ENCODE results near the gene VWF. TPM values are rescaled to one million over a fixed set of nuclear protein-coding genes. Genes with fewer than 3 reads are reported as not detected.

VWF gene
- total and polyA plus RNA-seq, 5 donors from 2014 or later: 1.3 TPM; not detected in 4

GRCh38 chr12:6067152-6067916 lies 57.1 kb downstream of the VWF start:
- H3K4me3 Mint-ChIP-seq: no peak overlapping the region
- Histone ChIP-seq H3K4me1 (ENCODE audit: control insufficient read depth, insufficient read depth, low read length, poor library complexity, severe bottlenecking) (peaks cover 10% of the 10 kb centered on the region), H3K36me3 (ENCODE audit: control insufficient read depth, insufficient read depth, low read length) (no peaks in the 10 kb centered on the region), H3K27ac (ENCODE audit: insufficient read depth, low read length, poor library complexity, severe bottlenecking) (no peak overlapping the region), H3K4me3 (ENCODE audit: low read depth, low read length) (no peak overlapping the region), H3K27me3 (ENCODE audit: control insufficient read depth, insufficient read depth, low read length) (no peaks in the 10 kb centered on the region), H3K9me3 (ENCODE audit: control insufficient read depth in 2 of 2, low read length in 2 of 2) (no peaks in the 10 kb centered on the region)
- ATAC-seq (ENCODE audit: low read depth in 2 of 2): no peak
- no peaks in the 10 kb centered on the region for H3K36me3 Mint-ChIP-seq
- H3K9me3 Mint-ChIP-seq: no peaks in the 10 kb centered on the region
- peaks cover 4% of the 10 kb centered on the region for H3K27me3 Mint-ChIP-seq
- peak overlapping the region in 1 of 3 donors; percentile 6 for H3K27ac Mint-ChIP-seq
- DNase-seq: no peak
- peaks cover 6 to 32% (median 12%) of the 10 kb centered on the region in 4 donors for H3K4me1 Mint-ChIP-seq

DNA sequence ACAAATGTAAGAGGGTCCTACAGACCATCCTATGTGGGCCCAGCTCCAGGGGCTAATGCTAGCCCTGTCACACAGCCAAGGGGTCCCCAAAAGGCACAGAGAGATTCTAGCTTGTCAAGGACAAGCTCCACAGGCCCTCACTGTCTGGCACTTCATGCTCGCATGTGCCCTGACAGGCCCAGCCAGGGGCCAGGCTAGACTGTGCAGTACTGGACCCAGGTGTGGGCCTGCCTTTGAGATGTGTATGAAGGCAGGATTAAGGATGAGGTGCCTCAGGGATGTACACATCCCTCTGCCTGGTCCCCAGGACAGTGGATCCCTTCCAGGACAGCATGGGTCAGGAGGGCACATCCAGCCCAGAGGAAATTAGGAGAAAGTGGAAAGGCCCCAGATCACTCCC lies 57.8 kb downstream of the VWF start:
- no peaks in the 10 kb centered on the region for H3K36me3 ChIP-seq (ENCODE audit: control insufficient read depth, insufficient read depth, low read length)
- H3K27ac ChIP-seq (ENCODE audit: insufficient read depth, low read length, poor library complexity, severe bottlenecking): no peak overlapping the region
- ATAC-seq (ENCODE audit: low read depth in 2 of 2): no peak
- H3K4me1 Mint-ChIP-seq: peaks cover 6 to 32% (median 12%) of the 10 kb centered on the region in 4 donors
- H3K4me3 Mint-ChIP-seq: no peak overlapping the region
- peaks cover 10% of the 10 kb centered on the region for H3K4me1 ChIP-seq (ENCODE audit: control insufficient read depth, insufficient read depth, low read length, poor library complexity, severe bottlenecking)
- no peaks in the 10 kb centered on the region for H3K27me3 ChIP-seq (ENCODE audit: control insufficient read depth, insufficient read depth, low read length)
- H3K27me3 Mint-ChIP-seq: peaks cover 5% of the 10 kb centered on the region
- no peaks in the 10 kb centered on the region for H3K9me3 Mint-ChIP-seq
- H3K4me3 ChIP-seq (ENCODE audit: low read depth, low read length): no peak overlapping the region
- no peak overlapping the region for H3K27ac Mint-ChIP-seq
- no peak for DNase-seq
- H3K9me3 ChIP-seq (ENCODE audit: control insufficient read depth in 2 of 2, low read length in 2 of 2): no peaks in the 10 kb centered on the region
- H3K36me3 Mint-ChIP-seq: no peaks in the 10 kb centered on the region

DNA sequence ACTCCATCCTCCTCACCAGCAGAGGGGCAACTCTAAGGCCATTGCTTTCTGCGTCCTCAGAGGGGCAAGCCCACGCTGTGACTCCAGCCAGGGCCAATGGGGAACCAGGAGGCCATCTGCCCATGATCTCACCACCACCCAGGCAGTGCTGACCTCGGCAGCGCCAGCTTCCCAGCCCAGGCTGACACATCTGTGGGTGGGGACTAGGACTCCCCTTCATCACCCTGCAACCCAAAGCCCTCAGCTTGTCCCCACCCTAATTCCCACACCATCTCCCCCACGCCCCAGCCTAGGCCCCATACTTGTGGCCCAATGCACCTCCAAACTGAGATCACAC lies 58.6 kb downstream of the VWF start:
- H3K27ac Mint-ChIP-seq: no peak overlapping the region
- no peak for ATAC-seq (ENCODE audit: low read depth in 2 of 2)
- H3K4me3 ChIP-seq (ENCODE audit: low read depth, low read length): no peak overlapping the region

DNA sequence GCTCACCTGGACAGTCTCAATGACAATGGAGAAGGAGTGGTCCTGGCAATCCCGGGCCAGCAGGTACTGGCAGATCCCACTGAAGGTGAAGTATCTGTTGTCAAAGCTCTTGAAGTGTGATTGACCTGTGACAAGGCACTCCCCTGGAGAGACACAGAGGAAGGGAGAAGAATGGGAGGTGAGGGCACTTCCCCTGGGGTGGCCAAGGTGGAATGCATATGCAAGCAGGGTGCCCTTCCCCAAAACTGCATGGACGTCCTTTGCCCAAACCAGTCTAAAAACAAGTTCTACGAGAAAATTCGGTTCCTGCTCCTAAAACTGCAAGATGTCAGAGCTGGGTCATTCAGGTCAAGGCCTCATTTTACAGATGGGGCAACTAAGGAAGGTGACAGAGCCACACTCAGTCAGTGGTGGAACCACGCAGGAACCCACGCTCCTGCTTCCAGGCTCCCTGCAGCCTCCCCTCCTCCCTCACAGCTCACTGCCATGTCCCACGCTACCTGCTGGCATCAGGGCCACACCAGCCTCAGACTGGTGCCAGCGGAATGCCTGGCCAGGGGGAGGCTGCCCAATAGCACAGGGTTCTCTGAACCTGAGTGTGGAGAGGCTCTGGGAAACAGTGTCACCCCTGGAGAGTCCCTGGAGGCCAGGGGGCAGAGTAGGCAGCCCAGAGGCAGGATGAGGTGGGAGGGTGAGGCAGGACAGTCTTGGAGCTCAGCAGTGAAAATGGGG lies 59.2 kb downstream of the VWF start:
- ATAC-seq (ENCODE audit: low read depth in 2 of 2) (no peak), DNase-seq (no peak)
- H3K27ac Mint-ChIP-seq: no peak overlapping the region

More for the DNA sequence above, 58.6 kb downstream of the VWF start:
- DNase-seq: no peak
- peaks cover 6 to 26% (median 10%) of the 10 kb centered on the region in 4 donors for H3K4me1 Mint-ChIP-seq
- Histone ChIP-seq H3K27me3 (ENCODE audit: control insufficient read depth, insufficient read depth, low read length) (no peaks in the 10 kb centered on the region), H3K27ac (ENCODE audit: insufficient read depth, low read length, poor library complexity, severe bottlenecking) (no peak overlapping the region), H3K4me1 (ENCODE audit: control insufficient read depth, insufficient read depth, low read length, poor library complexity, severe bottlenecking) (peaks cover 10% of the 10 kb centered on the region), H3K36me3 (ENCODE audit: control insufficient read depth, insufficient read depth, low read length) (no peaks in the 10 kb centered on the region), H3K9me3 (ENCODE audit: control insufficient read depth in 2 of 2, low read length in 2 of 2) (no peaks in the 10 kb centered on the region)
- peaks cover 9% of the 10 kb centered on the region for H3K27me3 Mint-ChIP-seq
- no peaks in the 10 kb centered on the region for H3K9me3 Mint-ChIP-seq
- no peaks in the 10 kb centered on the region for H3K36me3 Mint-ChIP-seq
- H3K4me3 Mint-ChIP-seq: no peak overlapping the region

DNA sequence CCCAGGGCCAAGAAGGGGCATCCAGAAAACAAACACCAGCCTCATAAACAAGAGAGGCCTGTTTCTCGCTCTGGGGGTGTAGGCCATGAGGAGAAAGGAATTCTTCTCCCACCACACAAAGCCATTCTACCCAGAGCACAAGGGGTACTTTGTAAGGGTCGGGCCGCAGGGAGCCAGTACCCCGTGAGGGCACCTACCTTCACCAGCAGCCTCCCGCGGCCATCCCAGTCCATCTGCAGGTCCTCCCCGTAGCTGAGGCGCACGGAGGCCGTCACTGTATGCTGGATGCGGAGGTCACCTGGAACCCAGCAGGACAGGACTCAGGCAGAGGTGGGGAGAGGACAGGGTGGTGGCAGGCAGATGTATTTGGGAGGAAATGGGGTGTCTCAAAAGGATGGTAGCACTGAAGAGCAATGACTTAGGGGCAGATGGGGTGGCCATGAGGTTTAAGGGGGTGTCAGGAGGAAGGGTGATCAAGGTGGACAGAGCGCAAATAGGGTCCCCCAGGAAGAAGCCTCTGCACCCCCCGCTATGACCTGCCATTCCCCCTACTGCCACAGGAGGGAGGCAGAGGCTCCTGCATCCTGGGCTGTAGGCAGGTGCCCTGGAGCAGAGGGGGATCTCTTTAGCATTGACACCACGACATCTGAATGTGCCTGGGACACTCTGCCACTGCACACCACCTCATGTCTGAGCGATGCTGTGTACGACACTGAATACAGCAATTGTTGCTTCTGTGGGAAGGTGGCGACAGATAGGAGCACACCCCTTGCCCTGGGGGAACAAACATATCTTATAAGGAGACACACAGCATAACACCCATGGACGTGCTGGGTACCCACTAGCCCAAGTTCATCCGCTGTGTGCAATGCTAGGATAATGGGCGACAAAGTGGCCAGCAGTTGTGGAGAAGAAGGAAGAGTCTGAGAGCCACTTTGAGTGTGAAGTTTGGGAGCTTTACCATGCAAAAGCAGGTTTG lies 61.4 kb downstream of the VWF start:
- no peak overlapping the region for H3K4me3 Mint-ChIP-seq
- Histone ChIP-seq H3K9me3 (ENCODE audit: control insufficient read depth in 2 of 2, low read length in 2 of 2) (no peaks in the 10 kb centered on the region), H3K36me3 (ENCODE audit: control insufficient read depth, insufficient read depth, low read length) (no peaks in the 10 kb centered on the region), H3K4me3 (ENCODE audit: low read depth, low read length) (no peak overlapping the region), H3K4me1 (ENCODE audit: control insufficient read depth, insufficient read depth, low read length, poor library complexity, severe bottlenecking) (no peaks in the 10 kb centered on the region), H3K27ac (ENCODE audit: insufficient read depth, low read length, poor library complexity, severe bottlenecking) (no peak overlapping the region), H3K27me3 (ENCODE audit: control insufficient read depth, insufficient read depth, low read length) (no peaks in the 10 kb centered on the region)
- ATAC-seq (ENCODE audit: low read depth in 2 of 2) (peak; percentile 66 to 78), DNase-seq (peak; percentile 37 to 63 (median 62))
- H3K36me3 Mint-ChIP-seq: no peaks in the 10 kb centered on the region
- no peaks in the 10 kb centered on the region for H3K9me3 Mint-ChIP-seq
- H3K27ac Mint-ChIP-seq: peak overlapping the region in 1 of 3 donors; percentile 20
- H3K4me1 Mint-ChIP-seq: peaks cover 0 to 5% (median 2%) of the 10 kb centered on the region in 4 donors
- H3K27me3 Mint-ChIP-seq: peaks cover 9% of the 10 kb centered on the region

More for the DNA sequence above, 59.2 kb downstream of the VWF start:
- Mint-ChIP-seq H3K9me3 (no peaks in the 10 kb centered on the region), H3K36me3 (no peaks in the 10 kb centered on the region), H3K27me3 (peaks cover 9% of the 10 kb centered on the region), H3K4me1 (peaks cover 6 to 21% (median 10%) of the 10 kb centered on the region in 4 donors), H3K4me3 (no peak overlapping the region)
- Histone ChIP-seq H3K9me3 (ENCODE audit: control insufficient read depth in 2 of 2, low read length in 2 of 2) (no peaks in the 10 kb centered on the region), H3K4me1 (ENCODE audit: control insufficient read depth, insufficient read depth, low read length, poor library complexity, severe bottlenecking) (peaks cover 8% of the 10 kb centered on the region), H3K27ac (ENCODE audit: insufficient read depth, low read length, poor library complexity, severe bottlenecking) (no peak overlapping the region), H3K4me3 (ENCODE audit: low read depth, low read length) (no peak overlapping the region), H3K36me3 (ENCODE audit: control insufficient read depth, insufficient read depth, low read length) (no peaks in the 10 kb centered on the region), H3K27me3 (ENCODE audit: control insufficient read depth, insufficient read depth, low read length) (no peaks in the 10 kb centered on the region)

DNA sequence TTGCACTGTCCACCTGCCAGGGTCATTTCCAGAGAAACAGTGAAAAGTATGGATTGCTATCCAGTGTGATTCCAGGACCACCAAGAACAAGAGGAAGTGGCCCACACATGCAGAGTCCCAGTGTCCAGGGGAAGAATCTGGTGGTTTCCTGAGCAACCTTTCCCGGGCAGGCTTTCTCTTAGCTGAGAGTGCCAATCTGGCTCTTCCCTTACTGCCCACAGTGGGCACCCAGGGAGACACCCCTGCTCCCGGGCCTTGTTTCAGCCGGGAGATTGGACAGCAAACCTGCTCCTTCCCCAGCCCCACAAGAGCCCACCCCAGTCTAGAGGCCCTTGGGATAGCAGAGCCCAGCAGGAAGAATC lies 62.1 kb downstream of the VWF start:
- Mint-ChIP-seq H3K36me3 (no peaks in the 10 kb centered on the region), H3K27me3 (peaks cover 9% of the 10 kb centered on the region), H3K4me3 (no peak overlapping the region), H3K9me3 (no peaks in the 10 kb centered on the region), H3K4me1 (peaks cover 0 to 4% (median 2%) of the 10 kb centered on the region in 4 donors), H3K27ac (no peak overlapping the region)
- no peaks in the 10 kb centered on the region for H3K36me3 ChIP-seq (ENCODE audit: control insufficient read depth, insufficient read depth, low read length)
- DNase-seq: no peak
- H3K4me3 ChIP-seq (ENCODE audit: low read depth, low read length): no peak overlapping the region
- no peaks in the 10 kb centered on the region for H3K9me3 ChIP-seq (ENCODE audit: control insufficient read depth in 2 of 2, low read length in 2 of 2)
- H3K27ac ChIP-seq (ENCODE audit: insufficient read depth, low read length, poor library complexity, severe bottlenecking): no peak overlapping the region
- H3K27me3 ChIP-seq (ENCODE audit: control insufficient read depth, insufficient read depth, low read length): no peaks in the 10 kb centered on the region
- ATAC-seq (ENCODE audit: low read depth in 2 of 2): no peak
- no peaks in the 10 kb centered on the region for H3K4me1 ChIP-seq (ENCODE audit: control insufficient read depth, insufficient read depth, low read length, poor library complexity, severe bottlenecking)

- no peak overlapping the region for H3K4me3 Mint-ChIP-seq
- H3K27ac ChIP-seq (ENCODE audit: insufficient read depth, low read length, poor library complexity, severe bottlenecking): no peak overlapping the region
- H3K36me3 Mint-ChIP-seq: no peaks in the 10 kb centered on the region
- no peak overlapping the region for H3K27ac Mint-ChIP-seq
- H3K4me3 ChIP-seq (ENCODE audit: low read depth, low read length): no peak overlapping the region
- H3K36me3 ChIP-seq (ENCODE audit: control insufficient read depth, insufficient read depth, low read length): no peaks in the 10 kb centered on the region
- H3K4me1 Mint-ChIP-seq: peaks cover 0 to 6% (median 2%) of the 10 kb centered on the region in 4 donors
- no peaks in the 10 kb centered on the region for H3K9me3 Mint-ChIP-seq
- peaks cover 9% of the 10 kb centered on the region for H3K27me3 Mint-ChIP-seq
- ATAC-seq (ENCODE audit: low read depth in 2 of 2) (no peak), DNase-seq (no peak)
- no peaks in the 10 kb centered on the region for H3K9me3 ChIP-seq (ENCODE audit: control insufficient read depth in 2 of 2, low read length in 2 of 2)
- peaks cover 4% of the 10 kb centered on the region for H3K4me1 ChIP-seq (ENCODE audit: control insufficient read depth, insufficient read depth, low read length, poor library complexity, severe bottlenecking)
- no peaks in the 10 kb centered on the region for H3K27me3 ChIP-seq (ENCODE audit: control insufficient read depth, insufficient read depth, low read length)
These were observed 62.8 kb downstream of the VWF start for GRCh38 chr12:6061660-6062059.

All from CD4-positive, CD25-positive, alpha-beta regulatory T cell (primary cell).